K562 (cell line): ENCODE measurements around the gene HIVEP3. TPM values are rescaled to one million over a fixed set of nuclear protein-coding genes. Genes with fewer than 3 reads are reported as not detected.

ENCODE experiments used
- ATAC-seq: fragments of 200-7000 bp; cut with Tn5 transposase; 3 replicates; pipeline ENCODE4 v1.9.1; 2020; ENCODE audit warnings: moderate library complexity
- BruUV-seq: library from RNA; stranded (reverse); fragments of 400-500 nt; replicated peaks from 2 replicates; lab custom pipeline; 2021; lab: Mats Ljungman, UMichigan
- CTCF ChIA-PET: fragments of 300-600 bp; formaldehyde crosslinking; extraction: SDS; loops from one replicate; lab custom pipeline; 2021; ENCODE audit warnings: low intra/inter-chr PET ratio; lab: Yijun Ruan, JAX
- POLR2A ChIA-PET: fragments of 300-600, 350-650 bp; sonication (Branson Sonifier 250); formaldehyde crosslinking; extraction: SDS; loops from one replicate; lab custom pipeline; 2021; ENCODE audit warnings: antibody characterized with exemption, inconsistent platforms; lab: Yijun Ruan, JAX
- DNase-seq, 4 experiments: peaks; one replicate each; pipeline versions ENCODE4 v3.0.0 to v3.0.0-alpha.2; 2011 to 2018; ENCODE audit warnings: low spot score in 3 of 4, mixed read lengths in 3 of 4; ENCODE audit errors: extremely low read depth in 1 of 4
- FAIRE-seq: peaks from 2 replicates; lab custom pipeline; 2011; peaks lifted over from hg19 to GRCh38; lab: Jason Lieb, UNC
- H2AFZ ChIP-seq: 2 replicates; pipeline ENCODE4 v1.6.0; 2011; ENCODE audit warnings: low read depth, low read length, control low read depth, inconsistent platforms
- H3K27ac ChIP-seq: fragments of 200-600 bp; 3 replicates; pipeline ENCODE4 v1.8.0; 2011; ENCODE audit warnings: low read depth, mild to moderate bottlenecking, control low read depth, inconsistent platforms, low read length, moderate library complexity, mixed read lengths; ENCODE audit errors: extremely low read depth
- H3K27me3 ChIP-seq, 2 experiments: fragments of 300-600 bp in 1 of 2; 2 replicates in 1 of 2; 3 replicates in 1 of 2; pipeline versions ENCODE4 v1.6.0 to v1.8.0; 2011; ENCODE audit warnings: inconsistent platforms in 2 of 2, low read length in 2 of 2, mild to moderate bottlenecking in 1 of 2, mixed read lengths in 1 of 2, moderate library complexity in 1 of 2; ENCODE audit not compliant: control insufficient read depth in 2 of 2, insufficient read depth in 2 of 2
- H3K36me3 ChIP-seq: fragments of 300-600 bp; 3 replicates; pipeline ENCODE4 v1.8.0; 2011; ENCODE audit warnings: mild to moderate bottlenecking, low read length, inconsistent platforms; ENCODE audit not compliant: control insufficient read depth, insufficient read depth
- H3K4me1 ChIP-seq, 2 experiments: fragments of 200-600 bp in 1 of 2; replicated peaks in 1 of 2; 2 replicates in 1 of 2; 3 replicates in 1 of 2; pipeline versions ENCODE4 v1.5.1 to v1.8.0; 2011; ENCODE audit warnings: inconsistent platforms in 2 of 2, low read length in 2 of 2, mild to moderate bottlenecking in 1 of 2, mixed read lengths in 1 of 2, moderate library complexity in 1 of 2; ENCODE audit not compliant: control insufficient read depth in 2 of 2, insufficient read depth in 2 of 2
- H3K4me2 ChIP-seq: 2 replicates; pipeline ENCODE4 v1.6.1; 2011; ENCODE audit warnings: low read length, control low read depth, inconsistent platforms, mixed read lengths; ENCODE audit not compliant: insufficient read depth
- H3K4me3 ChIP-seq: fragments of 200-600 bp; sonication (generic), shearing (Covaris generic); 2 replicates; pipeline ENCODE4 v1.5.1; 2016; ENCODE audit warnings: control low read depth, inconsistent platforms
- H3K79me2 ChIP-seq: fragments of 200-600 bp; 3 replicates; pipeline ENCODE4 v1.8.0; 2011; ENCODE audit warnings: low read length, inconsistent platforms; ENCODE audit not compliant: control insufficient read depth, insufficient read depth
- H3K9ac ChIP-seq, 2 experiments: 2 replicates each; pipeline versions ENCODE4 v1.6.0 to v1.6.1; 2011; ENCODE audit warnings: low read depth in 2 of 2, low read length in 2 of 2, control low read depth in 1 of 2, inconsistent platforms in 1 of 2, mild to moderate bottlenecking in 1 of 2, mixed read lengths in 1 of 2; ENCODE audit not compliant: insufficient read depth in 1 of 2
- H3K9me1 ChIP-seq: one replicate; pipeline ENCODE4 v1.6.0; 2011; ENCODE audit warnings: inconsistent platforms, mild to moderate bottlenecking, low read length, moderate library complexity; ENCODE audit not compliant: control insufficient read depth, insufficient read depth
- H3K9me3 ChIP-seq: replicated peaks from 2 replicates; pipeline ENCODE4 v1.5.1; 2011; ENCODE audit warnings: low read depth, low read length, inconsistent platforms; ENCODE audit not compliant: control insufficient read depth, insufficient read depth
- H4K20me1 ChIP-seq: replicated peaks from 2 replicates; pipeline ENCODE4 v1.6.1; 2011; ENCODE audit warnings: low read length, inconsistent platforms, mixed read lengths; ENCODE audit not compliant: control insufficient read depth, insufficient read depth
- ATF6 ChIP-seq: sonication (generic); formaldehyde crosslinking; IDR thresholded peaks from 2 replicates; pipeline ENCODE4 v1.4.0; 2020; ENCODE audit warnings: mild to moderate bottlenecking, missing genetic modification reagents
- JUNB ChIP-seq: fragments of 450-650 bp; formaldehyde crosslinking; conservative IDR thresholded peaks from 2 replicates; pipeline ENCODE4 v1.4.0; 2020; ENCODE audit warnings: mild to moderate bottlenecking
- NR4A1 ChIP-seq, 2 experiments: fragments of 250-450 bp in 1 of 2; fragments of 450-650 bp in 1 of 2; sonication (Bioruptor Pico) in 1 of 2; IDR thresholded peaks; 2 replicates each; pipeline versions ENCODE4 v1.4.0 to v1.6.1; 2016 to 2020; ENCODE audit warnings: mild to moderate bottlenecking in 2 of 2, missing compliant biosample characterization in 1 of 2, missing genetic modification characterization in 1 of 2, moderate library complexity in 1 of 2
- TAL1 ChIP-seq: fragments of 450-650 bp; IDR thresholded peaks from 2 replicates; pipeline ENCODE4 v1.6.1; 2016; ENCODE audit warnings: mild to moderate bottlenecking
- ZBTB40 ChIP-seq, 2 experiments: fragments of 450-650 bp in 1 of 2; sonication (generic) in 1 of 2; formaldehyde crosslinking in 1 of 2; IDR thresholded peaks; 2 replicates each; pipeline versions ENCODE4 v1.7.1 to v1.9.0; 2016 to 2022; ENCODE audit warnings: inconsistent platforms in 1 of 2, mild to moderate bottlenecking in 1 of 2, missing genetic modification reagents in 1 of 2
- ZNF175 ChIP-seq: fragments of 200-800 bp; sonication (Bioruptor generic); IDR thresholded peaks from 2 replicates; pipeline ENCODE4 v1.6.1; 2016; ENCODE audit warnings: low read depth, mild to moderate bottlenecking, missing genetic modification characterization, missing compliant biosample characterization
- WGBS: fragments of 100-300 bp; shearing (Covaris generic); methylation state at CpG from one replicate; pipeline ENCODE4 v1.1.6; 2016; ENCODE audit warnings: low coverage, mixed read lengths; ENCODE audit not compliant: insufficient coverage; ENCODE audit errors: missing lambda C conversion rate; 5-methylcytosine and 5-hydroxymethylcytosine counted together
- in situ Hi-C: fragments of 300-500 bp; cut with MboI; formaldehyde crosslinking; loops from 4 replicates; pipeline ENCODE4 v1.15.0; 2018; ENCODE audit warnings: inconsistent platforms, mixed read lengths
- intact Hi-C: fragments of 100-400 bp; cut with micrococcal nuclease; formaldehyde crosslinking; loops from 2 replicates; pipeline ENCODE4 v1.14.2; 2022
- polyA plus RNA-seq, 8 experiments: library from polyadenylated mRNA; depleted of rRNA in 4 of 8; stranded (reverse) in 5 of 8; unstranded in 3 of 8; fragments of >200 nt; fragmentation: Nextera tagmentation in 2 of 8; fragmentation: Illumina TruSeq in 1 of 8; extraction: Ambion mirVana in 2 of 8; extraction: Trizol in 1 of 8; gene quantifications; 2 replicates each; pipeline versions ENCODE4 v1.2.1 to v1.2.3, GENCODE V29; 2011 to 2014; ENCODE audit warnings: inconsistent platforms in 1 of 8, missing spikeins in 1 of 8
- total RNA-seq, 7 experiments: library from RNA; depleted of rRNA in 6 of 7; stranded (reverse); fragments of >200 nt in 6 of 7; fragmentation: Illumina TruSeq in 2 of 7; extraction: Trizol in 2 of 7; gene quantifications; 2 replicates each; pipeline versions ENCODE4 v1.2.1 to v1.2.3, GENCODE V29; 2011 to 2021; ENCODE audit warnings: low replicate concordance in 1 of 7

Gene HIVEP3
- total and polyA plus RNA-seq, 9 of the 15 experiments (the other 6 are each of a cell fraction or from before 2014, with no cell fraction given) = 0.09 to 0.58 (median 0.34) TPM; not detected in 1

DNA sequence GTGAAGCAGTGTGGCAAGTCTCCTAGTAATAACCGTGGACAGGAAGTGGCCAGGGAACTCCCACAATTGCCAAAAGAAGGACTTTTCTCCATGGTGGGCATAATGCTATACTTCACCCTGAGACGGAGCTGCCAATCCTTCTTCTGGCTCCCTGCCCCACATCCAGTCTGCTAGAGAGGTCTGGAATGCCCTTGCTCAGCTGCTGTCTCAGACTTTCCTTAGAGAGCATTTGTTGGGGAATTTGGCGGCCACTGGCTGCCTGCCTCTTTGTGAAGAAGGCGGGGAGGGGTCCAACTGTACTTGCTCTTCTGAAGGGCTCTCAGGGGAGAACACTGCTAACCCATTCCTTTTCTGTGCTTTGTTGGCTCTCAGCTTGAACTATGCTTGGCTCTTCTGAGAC is 310.5 kb downstream of the HIVEP3 start:
- no peak overlapping the region for H3K4me3 ChIP-seq
- no peaks in the 10 kb centered on the region for H3K9me1 ChIP-seq
- POLR2A ChIA-PET = interaction anchor here (0.9 kb wide), 1 partner anchor 29 kb away, joined by 5 read pairs; no protein-coding TSS in a partner anchor
- 2% methylated on average over 4 of the region's 4 CpGs for WGBS
- in situ Hi-C loops = no loop called here
- H4K20me1 ChIP-seq = peaks cover 6% of the 10 kb centered on the region; the same call in 1 of the 2 replicates
- ATAC-seq (no peak), FAIRE-seq (no peak)
- H3K9me3 ChIP-seq = no peaks in the 10 kb centered on the region
- H3K9ac ChIP-seq = no peak overlapping the region
- H3K36me3 ChIP-seq = no peaks in the 10 kb centered on the region
- H2AFZ ChIP-seq = no peak overlapping the region
- TF ChIP-seq NR4A1 (CRISPR knock-in tag; IDR thresholded peaks at IDR 0.05) = no peak
- no peak for TF ChIP-seq NR4A1 (tag; IDR thresholded peaks at IDR 0.05)
- no peak for TF ChIP-seq ATF6
- TF ChIP-seq ZNF175 (CRISPR knock-in tag) = no peak
- TF ChIP-seq TAL1 = no peak
- no peak for TF ChIP-seq ZBTB40 (IDR thresholded peaks at IDR 0.05)
- TF ChIP-seq ZBTB40 (CRISPR knock-in tag; IDR thresholded peaks at IDR 0.05) = no peak
- TF ChIP-seq JUNB (CRISPR knock-in tag) = no peak
- TF ChIP-seq, all 486 proteins: peak for 0
- Histone ChIP-seq H3K27ac (no peak overlapping the region), H3K79me2 (no peaks in the 10 kb centered on the region), H3K4me1 (no peaks in the 10 kb centered on the region), H3K4me2 (no peak overlapping the region), H3K27me3 (peaks cover 20 to 38% of the 10 kb centered on the region in 2 experiments; a peak in 4 of 5 replicates)
- CTCF ChIA-PET = no interaction called here
- no peak for DNase-seq
- intact Hi-C loops = no loop called here
- BruUV-seq = no TSS peak
